Neutrophil (primary cell): ENCODE results near the gene THAP4.

ENCODE experiments used
- H3K27ac ChIP-seq: fragments of 200-600 bp; sonication (generic); 2 replicates; pipeline ENCODE4 v1.5.1; 2016; ENCODE audit warnings: mild to moderate bottlenecking, moderate library complexity
- H3K27me3 ChIP-seq: fragments of 200-600 bp; sonication (generic); 2 replicates; pipeline ENCODE4 v1.6.0; 2016; ENCODE audit warnings: mild to moderate bottlenecking
- H3K36me3 ChIP-seq: fragments of 200-600 bp; sonication (generic); 2 replicates; pipeline ENCODE4 v1.5.1; 2017
- H3K4me1 ChIP-seq, 2 experiments: fragments of 200-600 bp in 1 of 2; sonication (generic) in 1 of 2; 1 replicate in 1 of 2; 2 replicates in 1 of 2; pipeline versions ENCODE4 v1.5.1 to v1.6.1; 2013 to 2016; ENCODE audit warnings: low read depth in 1 of 2, low read length in 1 of 2, mild to moderate bottlenecking in 1 of 2, moderate library complexity in 1 of 2; ENCODE audit not compliant: control insufficient read depth in 1 of 2, insufficient read depth in 1 of 2
- H3K4me3 ChIP-seq, 2 experiments: fragments of 200-600 bp in 1 of 2; sonication (generic) in 1 of 2; 1 replicate in 1 of 2; 2 replicates in 1 of 2; pipeline ENCODE4 v1.5.1; 2013 to 2016; ENCODE audit warnings: low read depth in 1 of 2, low read length in 1 of 2, mild to moderate bottlenecking in 1 of 2, moderate library complexity in 1 of 2
- H3K9me3 ChIP-seq: fragments of 200-600 bp; sonication (generic); 2 replicates; pipeline ENCODE4 v1.5.1; 2016
- TF ChIP-seq, protein P1 (sequence below): fragments of 200-600 bp; sonication (generic); IDR thresholded peaks from 2 replicates; pipeline ENCODE4 v1.5.1; 2016; ENCODE audit warnings: antibody characterized with exemption

Gene THAP4

DNA sequence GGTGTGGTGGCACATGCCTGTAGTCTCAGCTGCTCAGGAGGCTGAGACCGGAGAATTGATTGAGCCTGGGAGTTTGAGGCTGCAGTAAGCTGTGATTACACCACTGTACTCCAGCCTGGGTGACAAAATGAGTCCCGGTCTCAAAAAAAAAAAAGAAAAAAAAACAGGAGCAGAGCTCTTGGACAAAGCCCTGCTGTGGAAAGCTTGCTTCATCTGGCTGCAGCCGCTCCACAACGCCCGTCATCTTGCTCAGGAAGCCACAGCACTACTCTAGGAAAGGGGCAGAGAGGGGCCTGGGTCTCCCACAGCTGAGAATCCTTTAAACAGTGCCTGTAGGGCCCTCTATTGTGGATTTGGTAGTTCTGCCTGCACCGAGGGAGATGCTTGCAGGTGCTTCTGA lies 11.5 kb upstream of the THAP4 start:
- H3K27ac ChIP-seq = no peak overlapping the region
- H3K9me3 ChIP-seq = no peaks in the 10 kb centered on the region
- TF ChIP-seq, protein P1, sequence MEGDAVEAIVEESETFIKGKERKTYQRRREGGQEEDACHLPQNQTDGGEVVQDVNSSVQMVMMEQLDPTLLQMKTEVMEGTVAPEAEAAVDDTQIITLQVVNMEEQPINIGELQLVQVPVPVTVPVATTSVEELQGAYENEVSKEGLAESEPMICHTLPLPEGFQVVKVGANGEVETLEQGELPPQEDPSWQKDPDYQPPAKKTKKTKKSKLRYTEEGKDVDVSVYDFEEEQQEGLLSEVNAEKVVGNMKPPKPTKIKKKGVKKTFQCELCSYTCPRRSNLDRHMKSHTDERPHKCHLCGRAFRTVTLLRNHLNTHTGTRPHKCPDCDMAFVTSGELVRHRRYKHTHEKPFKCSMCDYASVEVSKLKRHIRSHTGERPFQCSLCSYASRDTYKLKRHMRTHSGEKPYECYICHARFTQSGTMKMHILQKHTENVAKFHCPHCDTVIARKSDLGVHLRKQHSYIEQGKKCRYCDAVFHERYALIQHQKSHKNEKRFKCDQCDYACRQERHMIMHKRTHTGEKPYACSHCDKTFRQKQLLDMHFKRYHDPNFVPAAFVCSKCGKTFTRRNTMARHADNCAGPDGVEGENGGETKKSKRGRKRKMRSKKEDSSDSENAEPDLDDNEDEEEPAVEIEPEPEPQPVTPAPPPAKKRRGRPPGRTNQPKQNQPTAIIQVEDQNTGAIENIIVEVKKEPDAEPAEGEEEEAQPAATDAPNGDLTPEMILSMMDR = no peak
- no peaks in the 10 kb centered on the region for H3K27me3 ChIP-seq
- no peak overlapping the region for H3K4me3 ChIP-seq
- H3K36me3 ChIP-seq = peaks cover 36% of the 10 kb centered on the region
- no peaks in the 10 kb centered on the region for H3K4me1 ChIP-seq

GRCh38 chr2:241645915-241646645 lies 9.1 kb upstream of the THAP4 start:
- H3K36me3 ChIP-seq = peaks cover 12% of the 10 kb centered on the region
- no peaks in the 10 kb centered on the region for H3K9me3 ChIP-seq
- H3K27ac ChIP-seq = no peak overlapping the region
- TF ChIP-seq, protein P1 = no peak
- no peaks in the 10 kb centered on the region for H3K4me1 ChIP-seq
- no peak overlapping the region for H3K4me3 ChIP-seq
- H3K27me3 ChIP-seq = no peaks in the 10 kb centered on the region

DNA sequence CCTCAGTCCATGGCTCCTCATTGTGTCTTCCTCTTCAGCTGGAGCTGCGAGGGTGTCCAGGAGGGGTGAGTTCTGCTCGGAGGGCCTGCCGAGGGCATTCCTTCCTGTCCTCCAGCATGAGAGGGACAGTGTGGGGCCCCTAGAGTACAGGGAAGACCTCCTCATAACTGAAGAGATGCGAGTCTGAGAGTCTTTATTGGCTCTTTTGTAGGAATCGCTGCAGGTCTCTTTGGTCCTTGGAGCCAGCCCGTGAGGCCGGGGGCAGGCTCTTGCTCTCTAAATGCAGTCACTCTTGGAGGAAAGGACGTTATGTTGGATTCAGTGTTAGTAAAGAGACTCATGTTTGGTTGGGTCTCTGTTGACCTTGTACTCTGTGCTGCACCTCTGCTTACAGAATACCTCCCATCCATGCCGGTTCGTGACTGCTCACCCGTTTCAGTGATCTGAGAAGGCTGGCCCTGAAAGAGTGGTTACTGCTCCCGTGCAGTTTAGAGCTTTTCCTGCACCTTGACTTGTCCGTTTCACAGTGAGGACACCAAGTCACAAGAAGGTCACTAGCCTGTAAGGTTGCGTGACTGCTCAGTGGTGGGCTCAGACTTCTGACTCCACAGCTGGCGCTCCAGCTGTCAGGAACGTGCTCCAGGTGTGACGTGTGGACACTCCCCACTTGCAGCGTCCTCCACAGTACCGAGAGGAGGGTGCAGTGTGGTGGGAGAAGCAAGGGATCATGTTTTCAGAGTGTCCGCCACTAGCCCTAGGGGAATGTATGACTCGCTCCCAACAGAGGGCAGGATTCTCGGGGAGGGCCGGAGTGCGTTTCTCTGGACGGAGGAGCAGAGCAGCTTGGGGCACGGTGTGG lies 8.3 kb upstream of the THAP4 start:
- TF ChIP-seq, protein P1 = no peak
- Histone ChIP-seq H3K4me1 (no peaks in the 10 kb centered on the region), H3K27me3 (no peaks in the 10 kb centered on the region)

DNA sequence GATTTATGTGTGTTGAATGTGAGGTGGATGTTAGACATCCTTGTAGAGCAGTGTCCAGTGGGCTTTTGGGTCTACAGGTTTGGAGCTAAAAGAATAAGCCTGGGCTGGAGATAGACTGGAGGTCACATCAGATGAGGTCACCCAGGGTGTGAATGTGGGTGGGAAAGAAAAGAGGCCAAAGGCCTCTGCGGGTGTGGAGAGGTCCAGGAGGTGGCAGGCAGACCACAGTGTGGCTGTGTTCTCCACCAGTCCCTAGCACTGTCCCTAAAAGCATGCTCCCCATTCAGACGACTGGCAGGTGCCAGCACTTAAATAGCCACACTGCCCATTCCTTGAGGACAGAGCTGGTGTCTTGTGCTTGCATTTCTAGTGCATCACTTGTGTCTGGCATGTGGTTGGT lies 4.7 kb upstream of the THAP4 start:
- Histone ChIP-seq H3K4me1 (peaks cover 13 to 16% of the 10 kb centered on the region in 2 experiments), H3K27me3 (no peaks in the 10 kb centered on the region), H3K27ac (no peak overlapping the region), H3K9me3 (no peaks in the 10 kb centered on the region), H3K4me3 (no peak overlapping the region), H3K36me3 (peaks cover 6% of the 10 kb centered on the region)
- TF ChIP-seq, protein P1 = no peak

More for the DNA sequence above, 8.3 kb upstream of the THAP4 start:
- Histone ChIP-seq H3K36me3 (peaks cover 6% of the 10 kb centered on the region), H3K4me3 (no peak overlapping the region), H3K27ac (no peak overlapping the region), H3K9me3 (no peaks in the 10 kb centered on the region)

DNA sequence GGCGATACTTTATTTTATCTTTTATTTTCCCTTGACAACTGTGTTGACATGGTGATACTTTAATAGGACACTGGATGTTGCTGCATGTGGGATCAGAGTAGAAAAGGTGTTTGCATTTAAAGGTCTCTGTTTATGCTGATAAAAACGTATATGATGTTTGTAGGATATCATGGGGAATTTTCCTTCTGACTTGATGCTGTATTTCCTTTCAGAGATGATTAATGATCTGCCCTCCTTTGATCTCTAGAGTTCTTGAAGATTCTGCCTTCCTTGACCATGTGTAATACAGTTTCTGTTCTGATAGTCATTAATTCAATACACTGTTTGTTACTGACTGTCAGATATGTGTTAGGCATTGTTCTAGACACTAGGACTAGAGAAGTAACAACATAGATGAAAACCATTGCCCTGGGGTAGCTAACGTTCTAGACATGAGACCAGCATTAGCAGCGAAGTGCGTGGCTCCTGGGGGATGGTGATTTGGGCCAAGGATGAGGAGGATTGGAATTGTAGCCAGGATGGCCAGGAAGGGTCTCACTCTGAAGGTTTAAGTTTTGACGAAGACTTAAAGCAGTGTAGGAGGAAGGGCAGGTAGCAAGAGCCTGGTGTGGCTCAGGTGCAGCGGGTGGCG lies 3.3 kb upstream of the THAP4 start:
- TF ChIP-seq, protein P1 = no peak
- Histone ChIP-seq H3K4me1 (peaks cover 22 to 26% of the 10 kb centered on the region in 2 experiments), H3K4me3 (no peak overlapping the region), H3K9me3 (no peaks in the 10 kb centered on the region), H3K27me3 (no peaks in the 10 kb centered on the region), H3K27ac (no peak overlapping the region), H3K36me3 (peaks cover 2% of the 10 kb centered on the region)
